ENCODE results near the gene VPS37C.
"Not testable (repeated sequence)": the region's sequence is repeated elsewhere in the genome, so short reads cannot be mapped to it uniquely, and the experiment has no call there.

Gene VPS37C

DNA sequence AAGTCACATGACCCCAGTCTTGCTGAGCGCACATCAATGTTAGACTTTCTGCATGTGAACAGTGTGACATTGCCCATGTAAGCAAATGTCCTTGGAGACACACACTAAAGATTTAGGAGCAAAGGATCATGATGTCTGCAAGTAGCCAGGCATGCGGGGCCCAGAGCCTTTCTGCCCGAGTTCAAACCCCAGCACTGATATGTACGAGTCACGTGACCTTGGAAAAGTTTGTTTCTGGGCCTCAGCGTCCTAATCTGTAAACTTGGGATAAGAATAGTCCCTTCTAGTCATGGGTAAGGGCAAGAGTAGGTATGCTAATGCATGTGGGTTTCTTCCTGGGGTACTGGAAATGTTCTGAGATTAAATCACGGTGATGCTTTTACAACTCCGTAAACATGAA, 25.3 kb upstream of the VPS37C start:
- TF ChIP-seq, protein P1, sequence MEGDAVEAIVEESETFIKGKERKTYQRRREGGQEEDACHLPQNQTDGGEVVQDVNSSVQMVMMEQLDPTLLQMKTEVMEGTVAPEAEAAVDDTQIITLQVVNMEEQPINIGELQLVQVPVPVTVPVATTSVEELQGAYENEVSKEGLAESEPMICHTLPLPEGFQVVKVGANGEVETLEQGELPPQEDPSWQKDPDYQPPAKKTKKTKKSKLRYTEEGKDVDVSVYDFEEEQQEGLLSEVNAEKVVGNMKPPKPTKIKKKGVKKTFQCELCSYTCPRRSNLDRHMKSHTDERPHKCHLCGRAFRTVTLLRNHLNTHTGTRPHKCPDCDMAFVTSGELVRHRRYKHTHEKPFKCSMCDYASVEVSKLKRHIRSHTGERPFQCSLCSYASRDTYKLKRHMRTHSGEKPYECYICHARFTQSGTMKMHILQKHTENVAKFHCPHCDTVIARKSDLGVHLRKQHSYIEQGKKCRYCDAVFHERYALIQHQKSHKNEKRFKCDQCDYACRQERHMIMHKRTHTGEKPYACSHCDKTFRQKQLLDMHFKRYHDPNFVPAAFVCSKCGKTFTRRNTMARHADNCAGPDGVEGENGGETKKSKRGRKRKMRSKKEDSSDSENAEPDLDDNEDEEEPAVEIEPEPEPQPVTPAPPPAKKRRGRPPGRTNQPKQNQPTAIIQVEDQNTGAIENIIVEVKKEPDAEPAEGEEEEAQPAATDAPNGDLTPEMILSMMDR (conservative IDR thresholded peaks at IDR 0.05; ENCODE audit: low read depth, low read length) = no peak
- no peak for DNase-seq (ENCODE audit: low read depth)
- H3K4me3 ChIP-seq (ENCODE audit: low read depth, low read length) = no peak overlapping the region

- H3K4me3 ChIP-seq (ENCODE audit: low read depth, low read length) = no peak overlapping the region
- TF ChIP-seq, protein P1 (conservative IDR thresholded peaks at IDR 0.05; ENCODE audit: low read depth, low read length) = peak; percentile 2
- DNase-seq (ENCODE audit: low read depth) = no peak
Observed at GRCh38 chr11:61183645-61184044, 22.4 kb upstream of the VPS37C start.

DNA sequence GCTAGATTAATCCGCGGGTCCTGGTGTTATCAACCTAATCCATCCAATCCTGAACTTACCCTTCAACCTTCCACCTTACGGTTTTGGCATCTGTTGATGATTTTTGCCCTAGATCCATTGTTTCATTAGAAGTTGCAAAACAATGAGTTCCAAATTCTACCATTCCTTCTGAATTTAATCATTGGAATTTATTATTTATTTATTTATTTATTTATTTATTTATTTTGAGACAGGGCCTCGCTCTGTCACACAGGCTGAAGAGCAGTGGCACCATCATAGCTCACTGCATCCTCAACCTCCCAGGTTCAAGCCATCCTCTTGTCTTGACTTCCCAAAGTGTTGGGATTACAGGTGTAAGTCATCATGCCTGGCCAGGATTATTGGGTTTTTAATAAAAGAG, 20.3 kb upstream of the VPS37C start:
- H3K4me3 ChIP-seq (ENCODE audit: low read depth, low read length) = no peak overlapping the region
- TF ChIP-seq, protein P1 (conservative IDR thresholded peaks at IDR 0.05; ENCODE audit: low read depth, low read length) = no peak
- no peak for DNase-seq (ENCODE audit: low read depth)

- not testable (repeated sequence) for DNase-seq (ENCODE audit: low read depth)
Observed at GRCh38 chr11:61180205-61180604, 19.0 kb upstream of the VPS37C start.

DNA sequence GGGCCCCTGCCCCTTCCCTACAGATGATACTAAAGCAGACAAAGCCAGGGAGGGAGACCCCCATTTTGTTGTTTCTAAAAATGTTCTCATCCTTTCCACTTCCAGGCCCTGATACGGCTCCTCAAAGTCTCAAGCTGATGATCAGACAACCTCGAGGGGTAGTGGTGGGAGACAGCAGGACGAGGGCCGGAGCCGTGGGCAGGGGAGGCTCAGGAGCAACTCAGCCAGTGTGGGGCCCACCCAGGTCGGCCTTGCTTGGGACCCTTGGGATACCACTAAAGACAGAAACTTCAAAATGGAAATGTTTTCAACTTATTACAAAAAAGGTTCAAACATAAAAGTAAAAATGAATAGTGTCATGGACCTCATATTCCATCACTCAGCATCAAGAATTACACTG, 15.2 kb upstream of the VPS37C start:
- DNase-seq (ENCODE audit: low read depth) = no peak
- TF ChIP-seq, protein P1 (conservative IDR thresholded peaks at IDR 0.05; ENCODE audit: low read depth, low read length) = no peak
- H3K4me3 ChIP-seq (ENCODE audit: low read depth, low read length) = no peak overlapping the region

More at GRCh38 chr11:61180205-61180604, 19.0 kb upstream of the VPS37C start:
- H3K4me3 ChIP-seq (ENCODE audit: low read depth, low read length) = not testable (repeated sequence)

- TF ChIP-seq, protein P1 (conservative IDR thresholded peaks at IDR 0.05; ENCODE audit: low read depth, low read length) = no peak
- no peak overlapping the region for H3K4me3 ChIP-seq (ENCODE audit: low read depth, low read length)
- no peak for DNase-seq (ENCODE audit: low read depth)
Observed at GRCh38 chr11:61174949-61175348, 13.7 kb upstream of the VPS37C start.

DNA sequence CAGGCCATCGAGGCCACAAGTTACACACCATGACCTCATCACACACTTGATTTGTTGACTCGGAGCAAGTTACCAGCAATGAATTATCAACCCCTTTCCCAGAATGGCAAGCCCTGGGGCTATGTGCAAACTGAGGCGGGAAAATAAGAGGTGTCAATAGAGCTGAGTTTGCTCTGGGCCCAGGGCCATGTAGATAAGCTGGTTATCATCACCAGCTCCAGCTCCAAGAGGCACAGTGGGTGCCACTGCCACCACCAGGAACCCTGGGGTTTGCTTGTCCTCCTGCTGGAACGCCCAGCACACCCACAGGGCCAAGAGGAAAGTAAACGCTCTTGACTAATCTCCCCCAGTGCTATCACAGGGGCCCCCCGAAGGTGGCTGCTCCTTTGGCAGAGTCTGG, 13.0 kb upstream of the VPS37C start:
- TF ChIP-seq, protein P1 (conservative IDR thresholded peaks at IDR 0.05; ENCODE audit: low read depth, low read length) = no peak
- no peak overlapping the region for H3K4me3 ChIP-seq (ENCODE audit: low read depth, low read length)
- DNase-seq (ENCODE audit: low read depth) = no peak

GRCh38 chr11:61173456-61173855, 12.2 kb upstream of the VPS37C start:
- H3K4me3 ChIP-seq (ENCODE audit: low read depth, low read length) = no peak overlapping the region
- DNase-seq (ENCODE audit: low read depth) = peak; percentile 52
- TF ChIP-seq, protein P1 (conservative IDR thresholded peaks at IDR 0.05; ENCODE audit: low read depth, low read length) = peak; percentile 40
